Ramos (cell line): Measurements from ENCODE around the gene DYNC2H1.

ENCODE experiments used
- in situ Hi-C: fragments of 300-500 bp; cut with MboI; formaldehyde crosslinking; loops from one replicate; pipeline ENCODE4 v1.14.3; 2022; ENCODE audit warnings: low sequenced_read_pairs; ENCODE audit not compliant: unreplicated experiment

The DYNC2H1 gene

DNA sequence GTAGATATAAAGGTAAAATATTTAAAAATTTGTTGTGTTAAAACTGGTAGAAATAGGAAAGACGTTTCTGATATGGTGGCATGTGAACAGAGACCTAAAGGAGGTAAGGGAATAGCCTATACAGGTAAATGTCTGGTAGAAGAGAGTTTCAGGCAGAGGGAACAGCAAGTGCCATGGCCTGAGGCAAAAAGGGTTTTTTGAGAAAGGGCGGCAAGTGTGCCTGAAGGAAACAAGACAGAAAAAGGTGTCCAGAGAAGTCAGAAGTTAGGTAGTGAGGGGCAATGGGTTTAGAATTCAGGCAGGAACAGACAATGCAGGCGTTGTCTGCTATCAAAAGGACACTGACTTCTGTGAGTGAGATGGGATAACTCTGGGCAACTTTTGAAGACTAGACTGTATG, 339.7 kb downstream of the DYNC2H1 start:
- in situ Hi-C loops = no loop called here

DNA sequence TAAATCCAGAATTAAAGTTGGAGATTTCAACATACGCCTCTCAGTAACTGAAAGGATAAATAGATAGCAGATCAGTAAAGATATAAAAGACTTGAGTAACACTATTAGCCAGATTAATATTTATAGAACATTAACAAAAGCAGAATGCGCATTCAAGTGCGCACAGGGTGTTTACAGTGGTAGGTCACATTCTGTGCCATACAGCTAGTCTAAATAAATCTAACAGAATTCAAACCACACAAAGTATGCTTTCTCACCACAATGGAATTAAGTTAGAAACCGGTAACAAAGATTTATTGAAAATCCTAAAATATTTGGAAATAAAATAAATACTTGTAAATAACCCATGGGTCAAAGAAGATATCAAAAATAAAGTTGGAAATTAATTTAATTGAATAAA, 341.0 kb downstream of the DYNC2H1 start:
- in situ Hi-C loops = no loop called here

DNA sequence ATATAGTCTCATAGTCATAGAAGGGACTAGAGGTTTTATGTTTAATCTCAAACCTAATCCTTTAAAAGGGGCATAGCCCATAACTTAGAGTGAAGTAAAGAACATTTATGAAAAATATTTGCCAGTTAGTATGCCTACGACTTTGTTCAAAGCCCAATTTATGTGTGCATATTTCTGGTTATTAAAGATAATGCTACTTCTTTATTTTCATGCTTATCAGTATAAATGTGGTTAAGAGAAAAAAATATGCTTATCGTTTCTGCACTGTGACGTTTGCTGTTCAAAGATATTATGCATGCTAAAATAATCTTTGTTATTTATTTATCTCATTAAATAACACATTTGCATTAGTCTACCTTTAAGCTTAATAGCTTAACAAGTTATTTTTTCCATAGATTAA, 343.9 kb downstream of the DYNC2H1 start:
- in situ Hi-C loops = no loop called here

DNA sequence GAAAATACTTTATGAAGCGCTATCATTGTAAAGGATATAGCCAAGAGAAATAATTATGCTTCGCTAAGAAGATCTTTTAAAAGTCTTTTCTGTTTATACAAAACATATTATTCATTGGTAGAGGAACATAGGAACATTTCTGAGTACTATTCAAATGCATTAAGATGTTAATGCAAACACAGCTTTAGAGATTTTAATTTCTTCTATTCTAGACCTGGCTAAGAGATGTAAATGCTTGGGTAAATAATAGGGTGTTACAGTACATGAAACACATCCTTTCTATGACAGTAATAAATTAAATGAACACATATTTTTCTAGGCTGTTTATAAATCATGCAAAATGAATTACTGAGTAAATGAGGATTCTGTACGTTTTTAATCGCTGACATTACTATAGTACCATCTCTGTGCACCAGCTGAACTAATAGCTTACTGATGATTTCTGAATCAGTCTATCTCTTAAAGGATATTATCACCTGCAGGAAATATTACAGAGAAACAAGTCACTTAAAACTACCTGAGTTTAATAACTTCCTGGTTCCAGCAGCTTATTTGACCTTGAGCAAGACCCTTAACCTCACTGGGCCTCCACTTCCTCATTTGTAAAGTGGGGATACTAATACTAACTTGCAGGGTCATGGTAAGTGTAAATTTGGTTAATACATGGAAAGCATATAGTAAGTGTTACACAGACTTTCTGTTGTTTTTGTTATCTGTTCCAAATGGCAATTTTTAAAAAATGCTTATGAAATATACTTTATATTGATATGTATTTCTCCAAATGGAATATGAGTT, 344.9 kb downstream of the DYNC2H1 start:
- in situ Hi-C loops = no loop called here

DNA sequence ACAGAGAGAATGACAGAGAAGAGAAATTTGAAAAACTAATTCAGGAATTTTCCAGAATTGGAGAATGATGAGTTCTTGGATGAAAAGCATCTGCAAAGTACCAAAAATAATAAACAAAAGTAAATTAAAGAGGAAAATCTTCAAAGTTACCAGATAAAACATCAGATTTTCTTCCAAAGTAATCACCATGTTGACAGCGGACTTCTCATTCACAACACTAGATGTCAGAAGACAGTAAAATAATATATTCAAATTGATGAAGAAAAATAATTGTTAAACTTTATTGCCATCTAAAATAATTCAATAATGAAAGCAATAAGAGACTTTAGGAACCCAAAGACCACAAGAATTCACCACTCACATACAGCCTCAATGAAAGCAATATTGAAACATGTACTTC, 355.2 kb downstream of the DYNC2H1 start:
- in situ Hi-C loops = no loop called here

DNA sequence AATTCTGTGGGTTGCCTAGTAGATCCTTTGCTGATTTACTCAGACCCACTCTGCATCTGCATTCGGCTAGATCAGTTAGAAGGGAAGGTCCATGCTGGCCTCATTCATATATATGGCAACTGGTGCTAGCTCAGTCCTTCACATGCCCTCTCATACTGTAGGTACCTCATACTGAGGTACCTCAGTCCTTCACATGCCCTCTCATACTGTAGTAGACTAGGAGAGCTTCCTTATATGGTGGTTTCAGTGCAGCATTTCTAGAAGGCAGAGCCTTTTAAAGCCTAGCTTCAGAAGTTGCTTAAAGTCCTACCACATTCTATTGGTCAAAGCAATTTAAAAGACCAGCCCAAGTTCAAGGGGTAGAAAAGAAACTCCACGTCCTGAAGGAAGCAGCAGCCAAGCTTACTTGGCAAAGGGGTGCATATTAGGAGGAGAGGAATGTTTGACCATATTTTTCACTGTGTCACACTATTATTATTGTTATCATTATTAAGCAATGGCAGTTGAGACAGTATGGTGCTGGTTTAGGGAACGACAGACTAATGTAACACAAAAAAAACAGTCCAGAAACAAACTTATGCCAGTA, 356.4 kb downstream of the DYNC2H1 start:
- in situ Hi-C loops = no loop called here

DNA sequence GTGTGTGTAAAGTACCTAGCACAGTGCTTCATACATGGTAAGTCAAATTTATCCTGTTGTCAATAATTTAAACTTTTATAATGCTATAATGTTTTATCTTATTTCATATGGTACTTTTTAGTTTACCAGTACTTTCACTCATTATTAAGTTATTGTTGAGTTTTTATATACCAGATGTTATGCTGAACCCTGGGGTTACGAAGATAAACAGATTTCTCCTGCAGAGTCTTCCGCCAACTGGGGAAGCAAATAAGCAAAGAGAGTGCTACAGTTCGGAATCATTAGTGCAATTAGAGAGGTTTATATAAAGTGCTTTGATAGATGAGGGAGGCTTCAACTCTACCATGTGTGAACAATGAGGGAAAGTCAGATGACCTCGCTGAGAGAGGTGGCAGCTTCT, 362.3 kb downstream of the DYNC2H1 start:
- in situ Hi-C loops = no loop called here

DNA sequence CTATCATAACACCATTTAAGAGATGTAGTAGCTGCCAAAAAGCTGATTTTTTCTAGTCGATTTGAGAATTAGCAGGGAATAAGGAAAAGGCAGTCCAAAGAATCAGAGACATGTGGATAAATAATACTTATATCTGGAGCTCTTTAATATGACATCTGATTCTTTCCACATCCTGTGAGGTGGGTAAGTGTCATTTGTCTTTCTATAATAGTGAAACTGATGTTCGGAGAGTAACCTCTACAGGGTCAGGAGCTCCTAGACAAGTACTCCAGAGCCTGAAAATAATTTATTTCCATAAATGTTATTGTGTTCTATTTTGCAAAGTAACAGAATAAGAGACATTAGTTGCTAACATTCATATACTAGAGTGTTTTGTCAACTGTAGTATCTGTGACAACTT, 367.6 kb downstream of the DYNC2H1 start:
- in situ Hi-C loops = no loop called here

DNA sequence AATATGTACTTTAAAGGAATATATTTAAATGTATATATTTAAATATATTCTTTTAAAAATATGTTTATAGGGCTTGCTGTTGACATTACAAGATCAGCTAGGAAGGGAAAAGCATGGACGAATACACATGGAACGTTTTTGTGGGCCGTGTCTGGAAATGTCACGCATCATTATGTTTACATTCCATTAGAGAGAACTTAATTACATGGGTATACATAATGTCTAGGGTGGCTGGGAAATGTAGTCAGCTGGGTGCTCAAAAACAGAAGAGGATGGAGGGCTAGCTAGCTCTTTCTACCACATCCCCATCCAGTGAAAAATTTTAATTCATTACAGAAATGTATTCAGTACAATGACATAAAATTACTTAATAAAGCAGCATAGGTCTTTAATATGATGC, 371.2 kb downstream of the DYNC2H1 start:
- in situ Hi-C loops = no loop called here

DNA sequence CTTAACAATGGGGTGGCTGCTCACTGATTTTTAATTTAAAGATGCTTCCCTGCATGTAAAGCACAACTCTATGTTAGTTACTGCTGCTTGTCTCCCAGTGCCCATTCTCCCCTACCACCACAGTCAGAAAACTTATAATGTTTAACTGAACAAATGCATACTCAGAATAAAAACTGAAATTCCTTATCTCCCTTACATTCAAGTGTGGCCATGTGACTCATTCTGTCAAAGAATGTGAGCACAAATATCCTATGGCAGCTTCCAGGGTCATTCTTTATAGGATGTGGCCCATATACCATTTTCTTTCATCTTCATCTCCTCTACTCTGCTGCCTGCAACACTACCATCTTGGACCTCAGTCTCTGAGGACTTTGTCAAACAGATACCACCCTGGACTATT, 374.8 kb downstream of the DYNC2H1 start:
- in situ Hi-C loops = no loop called here

DNA sequence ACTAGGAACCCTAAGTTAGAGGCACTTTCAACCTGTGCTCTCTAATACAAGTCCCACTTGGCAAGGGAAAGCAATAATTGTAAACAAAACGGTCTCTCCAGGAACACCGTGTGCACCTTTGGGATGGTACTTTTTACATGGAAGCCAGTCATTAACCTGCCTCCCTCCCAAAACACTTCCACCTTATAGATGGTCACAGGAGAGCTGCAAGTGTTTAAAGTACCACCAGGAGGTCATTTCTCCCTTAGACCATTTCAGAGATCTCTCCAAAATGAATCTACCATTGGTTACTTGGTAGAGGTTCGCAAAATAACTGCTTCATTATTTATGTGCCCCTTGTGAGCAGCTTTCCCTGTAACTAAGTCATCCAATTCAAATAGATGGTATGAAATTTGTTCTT, 375.3 kb downstream of the DYNC2H1 start:
- in situ Hi-C loops = no loop called here

DNA sequence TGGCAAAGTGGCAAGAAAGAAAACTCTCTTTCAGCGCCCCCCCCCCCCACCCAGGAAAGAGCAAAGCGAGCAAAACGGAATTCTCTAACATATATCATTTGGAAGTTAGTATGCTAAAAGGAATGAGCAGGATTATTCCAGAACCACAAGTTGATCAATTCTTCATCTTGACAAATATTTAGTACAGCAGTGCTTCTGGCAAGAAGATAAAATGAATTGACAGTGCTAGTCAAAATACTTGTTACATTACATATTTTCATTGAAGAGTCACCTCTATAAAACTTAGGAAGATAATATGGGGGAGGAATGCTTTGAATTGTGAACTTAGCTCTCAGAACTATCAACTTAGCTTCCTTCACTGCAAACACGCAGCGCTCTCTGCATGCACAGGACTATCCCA, 377.4 kb downstream of the DYNC2H1 start:
- in situ Hi-C loops = no loop called here

DNA sequence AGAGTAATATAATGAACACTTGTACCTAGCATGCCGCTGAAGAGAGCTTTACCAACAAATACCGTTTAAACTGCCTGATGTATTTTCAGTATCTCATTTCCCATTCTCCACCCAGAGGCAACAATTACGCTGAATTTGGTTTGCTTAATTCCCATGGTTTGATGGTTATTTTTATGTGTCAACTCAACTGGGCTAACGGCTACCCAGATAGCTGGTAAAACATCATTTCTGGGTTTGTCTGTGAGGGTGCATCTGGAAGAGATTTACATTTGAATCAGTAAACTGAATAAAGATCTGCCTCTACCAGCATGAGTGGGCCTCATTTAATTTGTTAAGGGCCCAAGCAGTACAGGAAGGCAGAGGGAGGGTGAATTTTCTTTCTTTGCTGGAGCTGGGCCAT, 377.9 kb downstream of the DYNC2H1 start:
- in situ Hi-C loops = no loop called here

DNA sequence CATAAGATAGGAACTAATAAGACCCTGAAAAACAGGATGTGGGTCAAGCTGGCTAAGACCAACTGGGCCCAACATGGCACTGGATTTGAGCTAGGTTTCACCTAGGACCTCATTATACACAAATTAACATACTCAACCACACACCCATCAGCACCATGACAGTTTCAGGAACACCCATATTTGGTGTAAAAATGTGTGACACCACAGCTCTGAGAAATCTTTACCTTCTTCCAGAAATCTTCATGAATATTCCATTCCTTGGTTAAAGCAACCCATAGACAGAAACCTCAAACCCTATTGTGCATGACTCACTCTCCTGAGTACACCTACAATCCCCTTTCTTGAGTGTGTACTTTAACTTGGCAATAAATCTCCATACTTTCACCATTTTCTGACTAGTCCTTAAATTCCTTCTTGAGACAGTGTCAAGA, 378.8 kb downstream of the DYNC2H1 start:
- in situ Hi-C loops = no loop called here

DNA sequence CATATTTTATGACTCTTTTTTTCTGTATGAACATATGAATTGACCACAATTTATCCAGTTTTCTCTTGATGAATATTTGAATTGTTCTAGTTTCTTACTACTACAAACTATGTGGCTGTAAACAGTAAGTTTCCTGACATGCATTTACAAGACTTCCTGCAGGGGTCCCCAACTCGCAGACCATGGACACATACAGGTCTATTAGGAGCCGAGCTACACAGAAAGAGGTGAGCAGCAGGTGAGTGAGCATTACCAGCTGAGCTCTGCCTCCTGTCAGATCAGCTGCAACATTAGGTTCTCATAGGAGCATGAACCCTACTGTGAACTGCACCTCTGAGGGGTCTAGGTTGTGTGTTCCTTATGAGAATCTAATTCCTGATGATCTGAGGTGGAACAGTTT, 379.4 kb downstream of the DYNC2H1 start:
- in situ Hi-C loops = no loop called here

DNA sequence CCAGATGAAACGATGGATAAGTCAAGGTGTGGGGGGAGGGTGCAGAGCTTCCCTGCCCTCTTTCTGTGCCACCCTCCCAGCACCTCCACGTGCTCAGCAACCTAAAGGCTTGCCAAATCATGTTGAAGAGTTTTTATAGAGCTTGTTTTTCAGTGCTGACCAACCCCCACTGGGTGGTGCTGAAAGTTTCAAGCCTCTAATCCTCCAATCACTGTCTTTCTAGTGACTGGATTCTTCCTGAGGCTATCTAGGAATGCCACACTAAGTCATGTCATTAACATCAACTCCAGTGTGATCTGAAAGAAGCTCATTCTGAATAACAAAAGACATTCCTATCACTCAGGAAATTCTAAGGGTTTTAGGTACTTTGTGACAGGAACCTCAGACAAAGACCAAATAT, 382.6 kb downstream of the DYNC2H1 start:
- in situ Hi-C loops = no loop called here

DNA sequence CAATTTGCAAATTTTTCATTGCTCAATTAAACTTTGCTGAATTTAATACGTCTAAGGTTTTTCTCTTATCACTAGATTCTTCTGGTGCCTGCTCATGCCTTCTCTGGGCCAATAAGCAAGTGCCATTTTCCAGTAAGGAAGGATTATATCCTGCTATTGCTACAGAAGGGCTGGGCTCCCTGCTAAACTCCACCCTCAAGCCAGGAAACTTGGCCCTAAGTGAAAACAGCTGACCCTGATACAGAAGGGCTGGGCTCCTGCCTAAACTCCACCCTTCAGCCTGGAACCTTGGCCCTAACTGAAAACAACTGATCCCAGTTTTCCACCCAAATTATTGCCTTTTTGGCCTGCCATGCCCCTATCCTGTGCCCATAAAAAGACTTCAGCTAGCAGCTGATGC, 385.3 kb downstream of the DYNC2H1 start:
- in situ Hi-C loops = no loop called here

DNA sequence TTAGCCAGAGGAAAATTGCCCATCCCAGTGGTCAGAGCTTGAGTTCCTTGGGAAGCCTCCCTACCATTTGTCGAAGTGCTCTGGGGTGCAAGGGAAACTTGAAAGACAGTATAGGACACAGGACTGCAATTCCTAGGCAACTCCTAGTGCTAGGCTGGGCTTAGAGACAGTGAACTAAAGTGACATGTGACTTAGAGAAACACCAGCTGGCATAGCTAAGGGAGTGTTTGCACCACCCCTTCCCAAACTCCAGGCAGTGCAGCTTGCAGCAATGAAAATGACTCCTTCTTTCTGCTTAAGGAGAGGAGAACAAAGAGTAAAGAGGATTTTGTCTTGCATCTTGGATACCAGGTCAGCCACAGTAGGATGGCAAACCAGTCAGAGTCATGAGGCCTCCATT, 388.0 kb downstream of the DYNC2H1 start:
- in situ Hi-C loops = no loop called here

DNA sequence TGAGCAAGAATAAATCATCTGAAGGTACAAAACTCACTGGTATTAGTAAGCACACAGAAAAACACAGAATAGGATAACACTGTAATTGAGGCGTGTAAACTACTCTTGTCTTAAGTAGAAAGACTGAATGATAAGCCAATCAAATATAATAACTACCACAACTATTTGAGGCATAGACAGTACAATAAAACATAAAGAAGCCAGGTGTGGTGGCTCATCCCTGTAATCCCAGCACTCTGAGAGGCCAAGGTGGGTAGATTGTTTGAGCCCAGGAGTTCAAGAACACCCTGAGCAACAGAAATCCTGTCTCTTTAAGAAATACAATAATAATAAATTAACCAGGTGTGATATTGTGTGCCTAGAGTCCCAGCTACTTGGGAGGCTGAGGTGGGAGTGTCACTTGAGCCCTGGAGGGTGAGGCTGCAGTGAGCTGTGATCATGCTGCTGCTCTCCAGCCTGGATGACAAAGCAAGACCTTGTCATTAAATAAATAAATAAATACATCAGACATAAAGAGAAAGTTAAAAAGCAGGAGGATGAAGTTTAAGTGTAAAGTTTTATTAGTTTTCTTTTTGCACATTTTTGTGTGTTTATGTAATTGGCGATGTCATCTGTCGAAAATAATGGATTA, 390.6 kb downstream of the DYNC2H1 start:
- in situ Hi-C loops = no loop called here

DNA sequence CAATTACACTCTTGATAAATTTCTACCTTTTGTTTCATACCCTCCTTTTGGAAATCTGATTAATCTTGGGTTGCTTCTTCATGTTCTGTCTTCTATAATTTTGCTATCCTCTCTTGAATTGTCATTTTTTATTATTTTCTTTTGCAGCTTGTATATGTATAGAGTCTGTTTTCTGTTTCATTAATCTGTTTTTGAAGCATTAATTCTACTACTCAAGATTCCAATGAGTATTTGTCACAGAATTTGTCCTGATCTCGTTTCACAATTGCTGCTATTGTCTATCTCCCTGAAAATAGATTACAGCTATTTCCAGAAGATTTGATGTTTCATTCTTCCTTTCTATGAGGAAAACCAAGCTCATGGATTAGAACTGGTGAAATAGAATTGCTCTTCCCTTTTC, 406.1 kb downstream of the DYNC2H1 start:
- in situ Hi-C loops = no loop called here

DNA sequence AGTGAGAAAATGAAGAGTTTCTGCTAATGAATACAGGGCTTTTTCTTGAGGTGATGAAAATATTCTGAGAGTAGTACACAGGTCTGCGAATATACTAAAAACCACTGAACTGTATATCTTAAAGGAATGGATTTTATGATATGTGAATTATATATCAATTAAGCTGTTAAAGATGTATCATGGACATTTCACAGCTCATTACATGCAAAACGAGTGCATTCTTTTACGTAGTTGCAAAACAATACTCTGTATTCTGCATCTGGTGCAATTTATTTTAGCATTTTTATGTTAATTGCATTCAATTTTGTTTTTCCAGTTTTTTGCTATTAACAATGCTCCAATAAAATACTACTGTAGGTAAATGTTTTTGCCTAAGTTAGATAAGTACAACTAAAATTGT, 411.6 kb downstream of the DYNC2H1 start:
- in situ Hi-C loops = no loop called here

DNA sequence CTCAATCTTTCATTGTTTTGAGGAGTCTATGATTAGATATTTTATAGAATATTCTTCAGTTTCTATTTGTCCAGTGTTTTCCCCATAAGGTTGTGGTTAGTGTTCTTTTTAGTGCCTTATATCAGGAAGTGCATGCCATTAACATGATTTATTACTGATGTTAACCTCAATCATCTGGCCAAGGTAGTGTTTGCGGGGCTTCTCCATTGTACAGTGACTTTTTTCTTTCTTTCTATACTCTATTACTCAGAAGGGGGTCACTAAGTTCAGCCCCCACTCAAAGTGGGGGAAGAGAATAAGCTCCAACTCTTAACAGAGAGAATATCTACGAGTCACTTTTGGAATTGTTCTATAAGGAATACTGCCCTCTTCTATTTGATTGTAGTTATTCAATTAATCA, 415.8 kb downstream of the DYNC2H1 start:
- in situ Hi-C loops = no loop called here
